GM19467 (cell line): ENCODE data around the gene P4HA1.
"Not testable (repeated sequence)": the region's sequence is repeated elsewhere in the genome, so short reads cannot be mapped to it uniquely, and the experiment has no call there.

Source experiments
- ATAC-seq: cut with Tn5 transposase; IDR thresholded peaks from one replicate; pipeline ENCODE4 v1.9.1; 2021; ENCODE audit warnings: mild to moderate bottlenecking, moderate library complexity; ENCODE audit not compliant: unreplicated experiment

P4HA1 gene

DNA sequence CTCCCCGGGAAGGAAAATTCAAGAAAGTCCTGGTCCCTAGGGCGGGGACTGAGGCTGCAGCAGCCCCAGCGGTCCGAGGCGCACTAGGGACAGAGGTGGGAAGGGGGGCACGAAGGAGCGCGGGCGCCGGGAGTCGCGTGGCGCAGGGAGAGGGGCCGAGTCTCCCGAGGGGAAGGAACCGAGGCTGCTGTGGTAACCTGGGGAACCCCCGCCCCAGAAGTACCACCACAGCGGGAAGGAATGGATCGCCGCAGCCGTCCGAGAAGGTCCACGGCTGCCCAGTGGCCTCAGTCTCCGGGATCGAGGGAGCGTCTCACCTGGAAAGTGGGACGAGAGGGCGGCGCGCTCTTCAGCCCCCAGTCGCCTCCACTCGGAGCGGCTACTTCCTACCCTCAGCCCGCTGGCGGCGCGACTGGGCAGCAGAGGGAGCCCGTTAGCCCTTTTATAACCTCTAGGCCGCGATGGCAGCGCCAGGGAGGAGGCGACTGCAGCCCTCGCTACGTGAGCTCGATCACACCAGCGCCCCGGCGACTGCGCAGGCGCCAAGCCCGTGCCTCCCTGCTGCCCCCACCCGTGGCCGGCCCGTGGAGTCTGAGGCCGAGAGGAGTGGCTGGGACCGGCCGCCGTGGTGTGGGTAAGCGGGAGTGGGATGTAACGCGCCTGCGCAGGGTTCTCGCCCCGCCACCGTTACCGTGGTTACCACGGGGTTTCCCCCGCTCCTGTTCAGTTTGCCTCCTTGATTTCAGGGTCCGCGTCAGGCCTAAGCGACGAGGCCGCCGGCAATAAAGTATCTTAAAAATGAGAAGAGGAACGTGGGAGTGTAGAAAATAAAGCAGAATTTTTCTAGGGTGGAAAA is at the start of gene P4HA1:
Gene P4HA1 (minus strand): TSS at position 418 of the 856 bp plus-strand sequence. CDS start 21,983 bp downstream, outside the sequence.
- ATAC-seq: peak; percentile 76

DNA sequence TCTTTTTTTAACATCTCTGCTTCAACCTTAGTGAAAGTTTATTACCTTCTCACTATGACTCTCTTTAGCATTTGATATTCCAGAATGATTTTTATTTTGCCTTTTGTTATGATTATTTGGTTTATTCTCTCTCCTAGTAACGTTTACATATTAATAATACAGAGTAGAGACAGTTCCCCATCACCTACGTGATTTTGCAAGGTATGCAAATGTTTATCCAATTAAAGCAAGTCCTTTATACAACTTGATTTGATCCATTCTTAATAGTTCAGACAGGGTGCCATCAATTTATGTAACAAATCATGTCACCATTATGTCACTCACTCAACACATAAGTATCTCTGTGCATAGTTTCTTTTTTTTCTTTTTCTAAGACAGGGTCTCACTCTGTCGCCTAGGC is 44.9 kb upstream of the P4HA1 start:
- ATAC-seq: no peak

GRCh38 chr10:73139251-73139650 is 42.6 kb upstream of the P4HA1 start:
- no peak for ATAC-seq

DNA sequence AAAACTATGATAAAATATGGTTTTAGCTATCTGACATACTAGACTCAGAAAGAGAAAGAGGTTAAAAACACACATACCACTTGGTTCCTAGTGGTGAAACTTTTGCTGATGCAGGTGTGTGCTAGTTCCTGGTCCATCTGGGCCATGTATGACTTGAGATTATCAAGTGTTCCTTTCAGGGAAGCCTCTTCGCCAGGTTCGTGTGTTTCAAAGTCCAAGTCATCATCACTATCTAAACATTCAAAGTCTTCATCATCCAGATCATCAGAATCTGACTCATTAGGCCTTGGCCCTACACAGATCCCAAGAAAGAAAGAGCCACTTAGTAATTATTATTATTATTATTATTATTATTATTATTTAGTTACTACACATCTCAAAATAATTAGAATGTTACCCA is 40.0 kb upstream of the P4HA1 start:
- no peak for ATAC-seq

DNA sequence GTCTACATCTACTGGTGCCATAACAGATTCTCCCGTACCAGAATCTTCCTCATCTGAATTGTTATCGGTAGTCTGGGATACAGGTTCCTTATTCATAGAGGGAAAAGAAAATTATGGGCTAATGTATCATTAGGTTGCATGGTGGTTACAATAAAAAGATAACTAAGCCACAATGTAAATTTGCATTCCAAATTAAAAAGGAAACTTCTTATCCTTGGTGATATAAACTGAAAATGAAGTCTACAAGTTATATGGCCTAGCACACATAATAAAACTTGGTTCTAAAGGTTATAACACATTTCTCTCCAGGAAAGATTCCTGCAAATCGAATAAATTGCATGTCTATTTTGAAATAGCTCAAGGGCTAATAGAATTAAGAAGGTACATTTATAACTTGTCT is 38.1 kb upstream of the P4HA1 start:
- ATAC-seq: no peak

- ATAC-seq: no peak
Measured at GRCh38 chr10:73131913-73132686, 35.4 kb upstream of the P4HA1 start.

DNA sequence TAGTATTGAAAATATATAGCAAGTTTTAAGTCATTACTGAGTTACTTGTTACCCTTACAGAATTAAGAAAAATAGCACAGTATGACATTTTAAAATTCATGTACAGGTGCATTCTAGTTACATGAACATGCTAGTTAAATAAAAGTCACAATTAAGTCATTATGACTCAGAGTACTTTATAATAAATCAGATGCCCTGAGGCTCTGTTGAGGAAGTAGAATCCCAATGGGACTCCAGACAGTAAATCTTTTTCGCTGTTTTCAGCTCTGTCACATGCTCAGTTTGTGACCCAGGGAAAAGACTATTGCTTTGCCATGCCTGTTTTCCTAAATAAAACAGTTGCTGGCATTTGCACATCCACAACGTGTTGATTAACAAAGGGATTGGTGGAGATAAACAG is 34.6 kb upstream of the P4HA1 start:
- no peak for ATAC-seq

DNA sequence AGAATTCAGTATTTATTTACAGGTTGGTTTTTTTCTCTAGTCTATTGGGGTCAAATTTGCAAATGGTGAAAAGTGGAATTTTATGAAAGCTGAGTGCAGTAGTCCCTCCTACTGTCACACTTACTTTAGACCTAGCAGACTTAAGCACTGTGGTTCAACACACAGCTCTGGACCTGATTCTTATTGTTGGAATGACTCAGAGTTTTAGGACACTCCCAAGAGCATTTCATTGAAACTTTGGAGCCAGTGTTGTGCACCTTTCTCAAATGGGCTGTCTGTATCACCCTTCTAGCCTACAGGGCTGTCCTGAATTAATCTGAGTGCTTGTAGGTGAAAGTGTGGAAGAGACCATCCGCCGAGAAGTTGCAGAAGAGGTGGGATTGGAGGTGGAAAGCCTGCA is 29.7 kb upstream of the P4HA1 start:
- ATAC-seq: no peak

- ATAC-seq: no peak
Measured at GRCh38 chr10:73119952-73120351, 23.3 kb upstream of the P4HA1 start.

- no peak for ATAC-seq
Measured at GRCh38 chr10:73119457-73119856, 22.8 kb upstream of the P4HA1 start.

- ATAC-seq: peak; percentile 45
Measured at GRCh38 chr10:73117976-73118743, 21.5 kb upstream of the P4HA1 start.

DNA sequence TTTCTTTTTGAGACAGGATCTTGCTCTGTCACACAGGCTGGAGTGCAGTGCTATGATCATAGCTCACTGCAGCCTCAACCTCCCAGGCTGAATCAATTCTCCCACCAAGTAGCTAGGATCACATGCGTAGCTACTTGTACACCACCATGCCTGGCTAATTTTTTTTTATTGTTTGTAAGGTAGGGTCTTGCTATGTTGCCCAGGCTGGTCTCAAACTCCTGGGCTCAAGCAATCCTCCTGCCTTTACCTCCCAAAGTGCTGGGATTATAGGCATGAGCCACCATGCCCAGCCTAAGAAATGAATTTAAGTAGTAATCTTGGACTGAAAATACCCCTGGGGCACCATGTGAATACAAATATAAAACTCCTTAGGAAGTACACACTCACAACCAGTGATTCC is 19.4 kb upstream of the P4HA1 start:
- no peak for ATAC-seq

DNA sequence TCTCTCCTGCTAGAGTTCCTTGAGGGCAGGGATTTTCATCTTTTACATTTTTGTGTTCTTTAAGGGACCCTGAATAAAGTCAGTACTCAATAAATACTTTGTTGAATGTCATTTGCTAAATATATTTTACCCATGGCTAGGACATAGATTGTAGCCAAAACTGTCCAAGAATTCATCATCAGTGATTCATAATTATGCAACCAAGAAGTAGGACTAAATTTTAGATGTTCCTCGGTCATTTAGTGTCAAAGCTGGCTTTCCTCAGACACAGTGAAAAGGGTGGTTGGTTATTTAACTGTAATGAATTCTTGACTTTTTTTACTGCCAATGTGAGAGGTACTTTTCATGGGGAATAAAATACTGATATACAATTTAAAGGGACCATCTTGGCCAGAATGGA is 16.9 kb upstream of the P4HA1 start:
- no peak for ATAC-seq

GRCh38 chr10:73112032-73112431 is 15.4 kb upstream of the P4HA1 start:
- ATAC-seq: not testable (repeated sequence)

- ATAC-seq: no peak
Measured at GRCh38 chr10:73110345-73110849, 13.7 kb upstream of the P4HA1 start, which contains the start of gene NUDT13. NUDT13 (plus strand) TSS chr10:73110455; CDS start chr10:73114366, 3,911 bp downstream.

DNA sequence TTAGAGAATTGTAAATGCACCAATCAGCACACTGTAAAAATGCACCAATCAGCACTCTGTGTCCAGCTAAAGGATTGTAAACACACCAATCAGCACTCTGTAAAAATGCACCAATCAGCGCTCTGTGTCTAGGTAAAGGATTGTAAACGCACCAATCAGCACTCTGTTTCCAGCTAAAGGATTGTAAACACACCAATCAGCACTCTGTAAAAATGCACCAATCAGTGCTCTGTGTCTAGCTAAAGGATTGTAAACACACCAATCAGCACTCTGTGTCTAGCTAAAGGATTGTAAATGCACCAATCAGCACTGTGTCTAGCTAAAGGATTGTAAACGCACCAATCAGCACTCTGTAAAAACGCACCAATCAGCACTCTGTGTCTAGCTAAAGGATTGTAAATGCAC is 12.6 kb upstream of the P4HA1 start:
- not testable (repeated sequence) for ATAC-seq

DNA sequence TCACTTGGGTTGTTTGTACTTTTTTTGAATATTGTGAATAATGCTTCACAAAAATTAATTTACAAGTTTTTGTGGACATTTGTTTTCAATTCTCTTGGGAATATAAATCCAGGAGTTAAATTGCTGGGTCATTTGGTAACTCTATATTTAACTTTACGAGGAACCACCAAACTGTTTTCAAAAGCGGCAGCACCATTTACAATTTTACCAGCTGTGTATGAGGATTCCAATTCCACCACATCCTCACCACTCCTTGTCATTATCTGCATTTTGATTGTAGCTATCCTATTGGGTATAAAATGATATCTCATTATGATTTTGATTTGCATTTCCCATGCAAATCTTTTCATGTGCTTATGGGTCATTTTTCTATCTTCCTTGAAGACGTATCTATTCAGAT is 9.6 kb upstream of the P4HA1 start:
- ATAC-seq: no peak

- ATAC-seq: no peak
Measured at GRCh38 chr10:73099141-73099540, 2.5 kb upstream of the P4HA1 start.

- no peak for ATAC-seq
Measured at GRCh38 chr10:73097305-73097670, 622 bp upstream of the P4HA1 start.

DNA sequence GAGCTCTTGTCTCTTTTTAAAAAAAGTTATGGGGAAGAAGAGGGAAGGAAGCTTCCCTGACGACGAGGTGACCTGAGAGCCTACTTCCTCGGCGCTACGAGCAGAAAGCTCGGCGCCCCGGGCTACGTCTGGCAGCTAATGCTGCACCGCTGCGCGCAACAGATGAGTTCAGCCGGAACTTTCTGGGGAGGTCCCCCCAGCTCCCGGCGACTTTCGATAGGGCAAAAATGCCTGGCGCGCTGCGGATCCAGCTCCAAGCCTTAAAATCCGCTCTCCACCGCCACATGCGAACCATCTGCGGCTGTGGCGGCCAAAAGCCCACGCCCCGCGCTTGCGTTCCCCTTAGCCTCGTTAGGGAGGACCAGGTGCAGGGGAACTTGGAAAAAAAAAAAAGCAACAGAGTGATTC is 621 bp downstream of the P4HA1 start:
- ATAC-seq: peak; percentile 30

GRCh38 chr10:73095481-73096021 is 1.1 kb downstream of the P4HA1 start:
- no peak for ATAC-seq
